ENCODE data around the gene RAB3GAP1.

RAB3GAP1 gene

DNA sequence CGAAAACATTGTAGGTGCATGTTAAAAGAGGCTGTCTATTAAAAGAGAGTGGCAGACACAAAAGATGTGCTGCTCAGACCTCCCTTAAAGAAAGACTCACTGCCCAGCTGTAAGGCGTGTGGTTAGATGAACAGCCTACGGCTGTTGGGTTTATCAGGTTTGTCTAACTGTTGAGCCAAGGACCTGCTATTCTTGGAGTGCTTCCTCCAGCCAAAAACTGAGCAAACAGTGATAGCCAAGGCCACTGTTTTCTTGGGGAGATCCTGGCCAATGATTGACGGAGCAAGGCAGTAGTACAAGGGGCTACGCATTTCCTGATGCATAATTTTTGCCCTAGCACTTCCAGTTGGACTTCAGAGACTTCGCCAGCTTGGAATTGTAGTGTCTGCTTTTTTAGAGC lies 1.4 kb upstream of the RAB3GAP1 start:
- TF ChIP-seq CEBPB (IDR thresholded peaks at IDR 0.05) (no peak), YY1 (IDR thresholded peaks at IDR 0.05; ENCODE audit: low read depth) (no peak), TEAD4 (IDR thresholded peaks at IDR 0.05) (no peak), EP300 (IDR thresholded peaks at IDR 0.05; ENCODE audit: borderline replicate concordance) (no peak), TCF12 (IDR thresholded peaks at IDR 0.05; ENCODE audit: low read depth) (no peak), CREB1 (IDR thresholded peaks at IDR 0.05; ENCODE audit: low read depth) (no peak), RAD21 (IDR thresholded peaks at IDR 0.05; ENCODE audit: low read depth) (no peak), TAF1 (IDR thresholded peaks at IDR 0.05; ENCODE audit: low read depth) (no peak)
- TF ChIP-seq, protein P1, sequence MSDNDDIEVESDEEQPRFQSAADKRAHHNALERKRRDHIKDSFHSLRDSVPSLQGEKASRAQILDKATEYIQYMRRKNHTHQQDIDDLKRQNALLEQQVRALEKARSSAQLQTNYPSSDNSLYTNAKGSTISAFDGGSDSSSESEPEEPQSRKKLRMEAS (IDR thresholded peaks at IDR 0.05), result no peak
- TF ChIP-seq, protein P2, sequence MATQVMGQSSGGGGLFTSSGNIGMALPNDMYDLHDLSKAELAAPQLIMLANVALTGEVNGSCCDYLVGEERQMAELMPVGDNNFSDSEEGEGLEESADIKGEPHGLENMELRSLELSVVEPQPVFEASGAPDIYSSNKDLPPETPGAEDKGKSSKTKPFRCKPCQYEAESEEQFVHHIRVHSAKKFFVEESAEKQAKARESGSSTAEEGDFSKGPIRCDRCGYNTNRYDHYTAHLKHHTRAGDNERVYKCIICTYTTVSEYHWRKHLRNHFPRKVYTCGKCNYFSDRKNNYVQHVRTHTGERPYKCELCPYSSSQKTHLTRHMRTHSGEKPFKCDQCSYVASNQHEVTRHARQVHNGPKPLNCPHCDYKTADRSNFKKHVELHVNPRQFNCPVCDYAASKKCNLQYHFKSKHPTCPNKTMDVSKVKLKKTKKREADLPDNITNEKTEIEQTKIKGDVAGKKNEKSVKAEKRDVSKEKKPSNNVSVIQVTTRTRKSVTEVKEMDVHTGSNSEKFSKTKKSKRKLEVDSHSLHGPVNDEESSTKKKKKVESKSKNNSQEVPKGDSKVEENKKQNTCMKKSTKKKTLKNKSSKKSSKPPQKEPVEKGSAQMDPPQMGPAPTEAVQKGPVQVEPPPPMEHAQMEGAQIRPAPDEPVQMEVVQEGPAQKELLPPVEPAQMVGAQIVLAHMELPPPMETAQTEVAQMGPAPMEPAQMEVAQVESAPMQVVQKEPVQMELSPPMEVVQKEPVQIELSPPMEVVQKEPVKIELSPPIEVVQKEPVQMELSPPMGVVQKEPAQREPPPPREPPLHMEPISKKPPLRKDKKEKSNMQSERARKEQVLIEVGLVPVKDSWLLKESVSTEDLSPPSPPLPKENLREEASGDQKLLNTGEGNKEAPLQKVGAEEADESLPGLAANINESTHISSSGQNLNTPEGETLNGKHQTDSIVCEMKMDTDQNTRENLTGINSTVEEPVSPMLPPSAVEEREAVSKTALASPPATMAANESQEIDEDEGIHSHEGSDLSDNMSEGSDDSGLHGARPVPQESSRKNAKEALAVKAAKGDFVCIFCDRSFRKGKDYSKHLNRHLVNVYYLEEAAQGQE (IDR thresholded peaks at IDR 0.05; ENCODE audit: low read depth), result no peak

DNA sequence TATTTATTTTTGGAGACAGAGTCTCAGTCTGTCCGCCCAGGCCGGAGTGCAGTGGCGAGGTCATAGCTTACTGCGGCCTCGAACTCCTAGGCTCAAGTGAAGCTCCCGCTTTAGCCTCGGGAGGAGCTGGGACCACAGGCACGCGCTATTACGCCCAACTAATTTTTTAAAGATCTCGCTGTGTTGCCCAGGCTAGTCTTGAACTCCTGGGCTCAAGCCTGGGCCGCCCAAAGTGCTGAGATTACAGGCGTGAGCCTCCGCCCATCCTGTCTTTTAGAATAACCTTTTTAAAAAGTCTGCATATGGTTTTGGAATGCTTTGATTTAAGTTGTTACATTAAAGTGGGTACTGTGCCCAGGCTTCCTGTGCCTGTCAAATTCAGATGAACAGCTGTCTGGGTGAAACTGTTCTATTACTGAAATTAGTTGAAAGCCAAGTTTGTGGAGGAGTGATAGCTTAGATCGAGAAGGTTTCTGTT lies 944 bp downstream of the RAB3GAP1 start:
- no peak for TF ChIP-seq EGR1 (IDR thresholded peaks at IDR 0.05)
- no peak for TF ChIP-seq NFIC (IDR thresholded peaks at IDR 0.05)
- no peak for TF ChIP-seq RAD21 (IDR thresholded peaks at IDR 0.05; ENCODE audit: low read depth)
- no peak for TF ChIP-seq TEAD4 (IDR thresholded peaks at IDR 0.05)
- TF ChIP-seq, protein P2 (IDR thresholded peaks at IDR 0.05; ENCODE audit: low read depth), result no peak
- TF ChIP-seq CEBPB (IDR thresholded peaks at IDR 0.05), result no peak
- TF ChIP-seq CREB1 (IDR thresholded peaks at IDR 0.05; ENCODE audit: low read depth), result no peak
- TF ChIP-seq TCF12 (IDR thresholded peaks at IDR 0.05; ENCODE audit: low read depth), result no peak
- no peak for TF ChIP-seq ZBTB7A (IDR thresholded peaks at IDR 0.05; ENCODE audit: low read depth)
- TF ChIP-seq, protein P3, sequence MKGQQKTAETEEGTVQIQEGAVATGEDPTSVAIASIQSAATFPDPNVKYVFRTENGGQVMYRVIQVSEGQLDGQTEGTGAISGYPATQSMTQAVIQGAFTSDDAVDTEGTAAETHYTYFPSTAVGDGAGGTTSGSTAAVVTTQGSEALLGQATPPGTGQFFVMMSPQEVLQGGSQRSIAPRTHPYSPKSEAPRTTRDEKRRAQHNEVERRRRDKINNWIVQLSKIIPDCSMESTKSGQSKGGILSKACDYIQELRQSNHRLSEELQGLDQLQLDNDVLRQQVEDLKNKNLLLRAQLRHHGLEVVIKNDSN (IDR thresholded peaks at IDR 0.05), result no peak
- no peak for TF ChIP-seq EP300 (IDR thresholded peaks at IDR 0.05; ENCODE audit: borderline replicate concordance)
- TF ChIP-seq YY1 (IDR thresholded peaks at IDR 0.05; ENCODE audit: low read depth), result no peak
- TF ChIP-seq, protein P1 (IDR thresholded peaks at IDR 0.05), result no peak

DNA sequence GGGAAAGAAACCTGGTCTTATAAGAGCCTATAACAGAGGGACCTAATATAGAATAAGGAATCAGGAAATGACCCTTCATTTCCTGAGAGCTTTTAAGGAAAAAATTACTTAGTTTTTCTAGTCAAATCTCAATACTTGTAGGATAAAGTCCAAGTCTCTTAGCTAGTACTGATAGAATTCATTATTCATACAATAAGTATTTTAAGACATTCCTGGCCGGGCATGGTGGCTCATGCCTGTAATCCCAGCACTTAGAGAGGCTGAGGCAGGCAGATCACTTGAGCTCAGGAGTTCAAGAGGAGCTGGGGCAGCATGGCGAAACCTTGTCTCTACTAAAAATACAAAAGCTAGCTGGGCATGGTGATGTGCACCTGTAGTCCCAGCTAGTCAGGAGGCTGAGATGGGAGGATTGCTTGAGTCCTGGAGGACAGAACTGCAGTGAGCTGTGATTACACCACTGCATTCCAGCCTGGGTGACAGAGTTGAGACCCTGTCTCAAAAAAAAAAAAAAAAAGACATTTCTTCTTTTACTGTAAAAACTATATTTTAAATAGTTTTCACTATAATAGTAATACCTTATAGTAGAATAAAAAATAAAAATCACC lies 3.2 kb downstream of the RAB3GAP1 start:
- TF ChIP-seq CREB1 (IDR thresholded peaks at IDR 0.05; ENCODE audit: low read depth) (no peak), TEAD4 (IDR thresholded peaks at IDR 0.05) (no peak), NFIC (IDR thresholded peaks at IDR 0.05) (no peak), ZBTB7A (IDR thresholded peaks at IDR 0.05; ENCODE audit: low read depth) (no peak), EP300 (IDR thresholded peaks at IDR 0.05; ENCODE audit: borderline replicate concordance) (no peak), TCF12 (IDR thresholded peaks at IDR 0.05; ENCODE audit: low read depth) (no peak), CEBPB (IDR thresholded peaks at IDR 0.05) (no peak), FOXM1 (IDR thresholded peaks at IDR 0.05; ENCODE audit: borderline replicate concordance, low read depth) (no peak), YY1 (IDR thresholded peaks at IDR 0.05; ENCODE audit: low read depth) (no peak)
- TF ChIP-seq, protein P1 (IDR thresholded peaks at IDR 0.05), result no peak

DNA sequence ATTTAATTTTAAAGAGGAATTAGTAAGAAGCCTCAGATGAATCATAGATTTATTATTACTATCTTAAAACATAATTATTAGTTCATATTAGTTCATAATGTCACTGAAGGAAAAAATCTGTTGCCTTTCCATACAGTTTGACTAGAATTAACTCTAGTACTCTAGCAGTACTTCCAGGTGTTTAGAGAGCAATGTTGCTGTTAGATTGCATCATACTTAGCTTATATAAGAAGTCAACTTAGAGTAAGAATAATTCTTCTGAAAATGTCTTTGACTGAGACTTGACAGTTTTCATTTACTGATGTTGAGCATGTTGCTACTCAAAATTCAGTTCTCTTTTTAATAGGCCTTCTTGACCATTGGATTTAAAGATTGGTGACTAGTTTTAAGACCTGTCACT lies 4.7 kb downstream of the RAB3GAP1 start:
- TF ChIP-seq EP300 (IDR thresholded peaks at IDR 0.05; ENCODE audit: borderline replicate concordance), result no peak
- TF ChIP-seq FOXM1 (IDR thresholded peaks at IDR 0.05; ENCODE audit: borderline replicate concordance, low read depth), result no peak
- TF ChIP-seq, protein P2 (IDR thresholded peaks at IDR 0.05; ENCODE audit: low read depth), result no peak
- TF ChIP-seq CEBPB (IDR thresholded peaks at IDR 0.05), result peak; percentile 70
- TF ChIP-seq, protein P1 (IDR thresholded peaks at IDR 0.05), result no peak
- TF ChIP-seq YY1 (IDR thresholded peaks at IDR 0.05; ENCODE audit: low read depth), result no peak
- TF ChIP-seq RAD21 (IDR thresholded peaks at IDR 0.05; ENCODE audit: low read depth), result no peak
- TF ChIP-seq CREB1 (IDR thresholded peaks at IDR 0.05; ENCODE audit: low read depth), result no peak
